OCI-LY1 (cell line): ENCODE results near the gene HPCAL1.

Experiments
- H2AFZ ChIP-seq: fragments of 200-600 bp; sonication (generic), shearing (Covaris generic); 2 replicates; pipeline ENCODE4 v1.6.0; 2014; ENCODE audit warnings: antibody characterized with exemption, mild to moderate bottlenecking, low read length
- H3F3A ChIP-seq: fragments of 200-600 bp; sonication (generic), shearing (Covaris generic); 2 replicates; pipeline ENCODE4 v1.6.0; 2014; ENCODE audit warnings: mild to moderate bottlenecking, antibody characterized with exemption, low read length, moderate library complexity; ENCODE audit not compliant: insufficient read depth
- H3K27ac ChIP-seq: fragments of 200-600 bp; sonication (generic); 2 replicates; pipeline ENCODE4 v1.5.1; 2014; ENCODE audit warnings: low read length, mixed run types, mild to moderate bottlenecking, low read depth; ENCODE audit not compliant: poor library complexity, severe bottlenecking
- H3K27me3 ChIP-seq: fragments of 200-600 bp; sonication (generic); 2 replicates; pipeline ENCODE4 v1.6.0; 2014; ENCODE audit warnings: antibody characterized with exemption, mild to moderate bottlenecking, low read length, moderate library complexity; ENCODE audit not compliant: insufficient read depth
- H3K36me3 ChIP-seq: fragments of 200-600 bp; sonication (generic); 2 replicates; pipeline ENCODE4 v1.6.1; 2014; ENCODE audit warnings: mild to moderate bottlenecking, antibody characterized with exemption, low read length, moderate library complexity, mixed read lengths; ENCODE audit not compliant: insufficient read depth
- H3K4me1 ChIP-seq: fragments of 200-600 bp; sonication (generic); 2 replicates; pipeline ENCODE4 v1.5.1; 2014; ENCODE audit warnings: mild to moderate bottlenecking, low read length, moderate library complexity; ENCODE audit not compliant: insufficient read depth, severe bottlenecking
- H3K4me2 ChIP-seq: fragments of 200-600 bp; sonication (generic), shearing (Covaris generic); 2 replicates; pipeline ENCODE4 v1.6.1; 2014; ENCODE audit warnings: low read length
- H3K4me3 ChIP-seq: fragments of 200-600 bp; sonication (generic); 2 replicates; pipeline ENCODE4 v1.5.1; 2014; ENCODE audit warnings: low read length, low read depth, mild to moderate bottlenecking, mixed read lengths; ENCODE audit not compliant: poor library complexity, severe bottlenecking
- H3K79me2 ChIP-seq: fragments of 200-600 bp; shearing (Covaris generic); 2 replicates; pipeline ENCODE4 v1.6.1; 2016; ENCODE audit warnings: mixed run types, low read length, mixed read lengths; ENCODE audit not compliant: insufficient read depth
- H3K9ac ChIP-seq: fragments of 200-600 bp; sonication (generic), shearing (Covaris generic); 2 replicates; pipeline ENCODE4 v1.6.1; 2014; ENCODE audit warnings: mild to moderate bottlenecking, low read length, mixed read lengths
- H3K9me2 ChIP-seq: fragments of 200-600 bp; sonication (generic), shearing (Covaris generic); 2 replicates; pipeline ENCODE4 v1.6.1; 2014; ENCODE audit warnings: low read depth, mild to moderate bottlenecking, low read length, mixed read lengths
- H3K9me3 ChIP-seq: fragments of 200-600 bp; shearing (Covaris generic); 2 replicates; pipeline ENCODE4 v1.6.1; 2014; ENCODE audit warnings: low read length, mixed read lengths
- H4K20me1 ChIP-seq: fragments of 200-600 bp; sonication (generic), shearing (Covaris generic); 2 replicates; pipeline ENCODE4 v1.6.0; 2016; ENCODE audit warnings: mild to moderate bottlenecking, low read length; ENCODE audit not compliant: insufficient read depth
- CTCF ChIP-seq: fragments of 200-600 bp; sonication (generic), shearing (Covaris generic); IDR thresholded peaks from 2 replicates; pipeline ENCODE4 v1.5.1; 2017; ENCODE audit warnings: mild to moderate bottlenecking, antibody characterized with exemption, low read length, moderate library complexity, mixed read lengths
- EZH2 ChIP-seq: fragments of 200-600 bp; sonication (generic), shearing (Covaris generic); IDR thresholded peaks from 2 replicates; pipeline ENCODE4 v1.8.0; 2017; ENCODE audit warnings: borderline replicate concordance, mixed run types, mild to moderate bottlenecking, antibody characterized with exemption, low read length, moderate library complexity, mixed read lengths

Gene HPCAL1

GRCh38 chr2:10373931-10374330 is 71.2 kb downstream of the HPCAL1 start:
- Histone ChIP-seq H3K4me3 (no peak overlapping the region), H4K20me1 (no peaks in the 10 kb centered on the region), H3F3A (no peaks in the 10 kb centered on the region), H3K4me2 (no peak overlapping the region), H3K9ac (no peak overlapping the region), H3K4me1 (peaks cover 33% of the 10 kb centered on the region), H2AFZ (no peak overlapping the region), H3K27ac (no peak overlapping the region), H3K9me2 (no peaks in the 10 kb centered on the region), H3K36me3 (no peaks in the 10 kb centered on the region), H3K9me3 (no peaks in the 10 kb centered on the region), H3K27me3 (peaks cover 8% of the 10 kb centered on the region; the same call in 1 of the 2 replicates), H3K79me2 (no peaks in the 10 kb centered on the region)
- TF ChIP-seq EZH2 = no peak
- no peak for TF ChIP-seq CTCF

- Histone ChIP-seq H4K20me1 (no peaks in the 10 kb centered on the region), H3K79me2 (no peaks in the 10 kb centered on the region), H3K27ac (no peak overlapping the region), H3K9me3 (no peaks in the 10 kb centered on the region), H3K27me3 (peaks cover 5% of the 10 kb centered on the region; the same call in 1 of the 2 replicates), H2AFZ (no peak overlapping the region), H3K9me2 (no peaks in the 10 kb centered on the region), H3K9ac (no peak overlapping the region), H3K4me2 (no peak overlapping the region), H3K4me1 (peaks cover 33% of the 10 kb centered on the region), H3K36me3 (no peaks in the 10 kb centered on the region), H3K4me3 (no peak overlapping the region), H3F3A (no peaks in the 10 kb centered on the region)
- TF ChIP-seq CTCF (peak; percentile 38; the same call in 1 of the 2 replicates), EZH2 (no peak)
These were observed 71.7 kb downstream of the HPCAL1 start for GRCh38 chr2:10374362-10374943.

DNA sequence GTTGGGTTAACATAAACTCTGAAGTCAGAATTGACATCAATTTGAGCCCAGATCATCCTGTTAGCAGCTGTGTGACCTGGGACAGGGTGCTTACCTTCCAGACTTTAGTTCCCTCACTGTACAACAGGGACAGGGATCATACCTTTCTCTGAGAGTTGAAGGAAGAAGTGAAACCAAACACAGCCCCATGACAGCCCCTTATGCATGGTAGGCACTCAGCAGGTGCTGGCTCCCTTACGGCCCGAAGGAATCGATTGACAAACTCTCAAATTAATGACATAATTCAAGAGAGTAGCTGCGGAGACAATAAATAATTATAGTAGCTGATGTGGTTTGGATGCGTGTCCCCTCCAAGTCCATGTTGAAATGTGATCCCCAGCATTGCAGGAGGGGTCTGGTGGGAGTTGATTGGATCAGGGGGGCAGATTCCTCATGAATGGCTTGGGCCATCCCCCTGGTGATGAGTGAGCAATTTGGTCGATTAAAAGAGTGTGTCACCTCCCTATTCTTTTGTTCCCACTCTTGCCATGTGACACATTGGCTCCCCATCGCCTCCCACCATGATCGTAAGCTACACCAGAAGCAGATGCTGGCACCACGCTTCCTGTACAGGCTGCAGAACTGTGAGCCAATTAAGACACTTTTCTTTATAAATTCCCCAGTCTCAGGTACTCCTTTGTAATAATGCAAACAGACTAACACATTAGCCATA is 73.0 kb downstream of the HPCAL1 start:
- peaks cover 5% of the 10 kb centered on the region; the same call in 1 of the 2 replicates for H3K27me3 ChIP-seq
- H3K9ac ChIP-seq = no peak overlapping the region
- no peaks in the 10 kb centered on the region for H3K79me2 ChIP-seq
- TF ChIP-seq CTCF = no peak
- TF ChIP-seq EZH2 = no peak
- no peaks in the 10 kb centered on the region for H4K20me1 ChIP-seq
- H3K9me2 ChIP-seq = no peaks in the 10 kb centered on the region
- H3F3A ChIP-seq = no peaks in the 10 kb centered on the region
- H3K4me2 ChIP-seq = no peak overlapping the region; the same call in 1 of the 2 replicates
- H3K36me3 ChIP-seq = no peaks in the 10 kb centered on the region
- peaks cover 33% of the 10 kb centered on the region for H3K4me1 ChIP-seq
- H2AFZ ChIP-seq = no peak overlapping the region
- H3K9me3 ChIP-seq = no peaks in the 10 kb centered on the region
- H3K27ac ChIP-seq = no peak overlapping the region
- H3K4me3 ChIP-seq = no peak overlapping the region
